ENCODE measurements around the gene PRKAG1. TPM values are rescaled to one million over a fixed set of nuclear protein-coding genes. Genes with fewer than 3 reads are reported as not detected.

PRKAG1 gene
- total RNA-seq, 1 donor from 2014 or later: 47.1 TPM

DNA sequence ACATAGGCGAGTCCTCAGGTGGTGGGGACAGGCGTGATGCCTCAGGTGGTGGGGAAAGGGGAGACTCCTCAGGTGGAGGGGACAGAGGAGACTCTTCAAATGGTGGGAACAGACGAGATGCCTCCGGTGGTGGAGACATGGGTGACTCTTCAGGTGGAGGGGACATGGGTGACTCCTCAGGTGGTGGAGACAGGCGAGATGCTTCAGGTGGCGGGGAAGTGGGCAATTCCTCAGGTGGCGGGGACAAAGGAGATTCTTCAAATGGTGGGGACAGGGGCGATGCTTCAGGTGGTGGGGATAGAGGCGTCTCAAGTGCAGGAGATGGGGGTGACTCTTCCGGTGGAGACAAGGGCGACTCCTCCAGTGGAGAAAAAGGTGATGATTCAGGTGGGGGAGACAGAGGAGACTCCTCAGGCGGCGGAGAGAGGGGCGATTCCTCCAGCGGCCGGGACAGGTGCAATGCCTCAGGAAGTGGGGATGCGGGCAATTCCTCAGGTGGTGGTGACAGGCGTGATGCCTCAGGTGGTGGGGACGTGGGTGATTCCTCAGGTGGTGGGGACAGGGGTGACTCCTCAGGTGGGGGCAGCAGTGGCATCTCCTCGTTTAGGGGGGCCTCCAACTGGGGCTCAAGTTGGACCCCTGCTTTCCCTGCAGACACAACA lies 33.3 kb upstream of the PRKAG1 start:
- FAIRE-seq (no peak), DNase-seq (ENCODE audit: low read depth) (no peak)
- Histone ChIP-seq H3K36me3 (ENCODE audit: insufficient read depth, low read length) (peaks cover 44% of the 10 kb centered on the region), H3K4me1 (ENCODE audit: insufficient read depth, low read length) (peaks cover 31% of the 10 kb centered on the region), H3K4me2 (ENCODE audit: low read length) (no peak overlapping the region), H3K4me3 (ENCODE audit: insufficient read depth, low read depth, low read length) (no peak overlapping the region), H3K27me3 (ENCODE audit: insufficient read depth, low read length) (no peaks in the 10 kb centered on the region), H3K79me2 (ENCODE audit: insufficient read depth, low read length) (peaks cover 87% of the 10 kb centered on the region), H3K9ac (ENCODE audit: low read length) (no peak overlapping the region), H3K27ac (ENCODE audit: low read depth, low read length) (no peak overlapping the region), H2AFZ (ENCODE audit: low read depth, low read length) (no peak overlapping the region), H4K20me1 (ENCODE audit: insufficient read depth, low read length) (peaks cover 94% of the 10 kb centered on the region), H3K9me3 (ENCODE audit: insufficient read depth, low read depth, low read length) (no peaks in the 10 kb centered on the region)
- peak overlapping the region; percentile 26 for H3K27ac Mint-ChIP-seq (ENCODE audit: unreplicated experiment)
- TF ChIP-seq EZH2 (IDR thresholded peaks at IDR 0.05; ENCODE audit: insufficient read depth, low read length) (no peak), CTCF (IDR thresholded peaks at IDR 0.05; ENCODE audit: insufficient read depth, low read depth, low read length) (no peak)
- no peak overlapping the region for H3K4me3 Mint-ChIP-seq (ENCODE audit: unreplicated experiment)
- no peaks in the 10 kb centered on the region for H3K27me3 Mint-ChIP-seq (ENCODE audit: low read depth, unreplicated experiment)
- peaks cover 30% of the 10 kb centered on the region for H3K36me3 Mint-ChIP-seq (ENCODE audit: low read depth, unreplicated experiment)
- peaks cover 42% of the 10 kb centered on the region for H3K4me1 Mint-ChIP-seq (ENCODE audit: low read depth, unreplicated experiment)
- no peaks in the 10 kb centered on the region for H3K9me3 Mint-ChIP-seq (ENCODE audit: unreplicated experiment)

DNA sequence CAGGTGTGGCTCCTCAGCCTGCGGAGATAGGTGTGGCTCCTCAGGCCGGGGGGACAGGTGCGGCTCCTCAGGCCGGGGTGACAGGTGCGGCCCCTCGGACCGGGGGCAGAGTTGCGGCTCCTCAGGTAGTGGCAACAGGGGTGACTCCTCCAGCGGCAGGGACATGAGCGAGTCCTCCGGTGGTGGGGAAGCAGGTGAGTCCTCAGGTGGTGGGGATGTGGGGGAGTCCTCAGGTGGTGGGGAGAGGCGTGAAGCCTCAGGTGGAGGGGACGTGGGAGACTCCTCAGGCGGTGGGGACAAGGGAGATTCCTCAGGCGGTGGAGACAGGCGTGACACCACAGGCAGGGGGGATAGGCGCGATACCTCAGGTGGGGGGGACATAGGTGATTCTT lies 32.8 kb upstream of the PRKAG1 start:
- Histone ChIP-seq H3K4me3 (ENCODE audit: insufficient read depth, low read depth, low read length) (no peak overlapping the region), H3K4me1 (ENCODE audit: insufficient read depth, low read length) (peaks cover 26% of the 10 kb centered on the region), H2AFZ (ENCODE audit: low read depth, low read length) (no peak overlapping the region), H4K20me1 (ENCODE audit: insufficient read depth, low read length) (peaks cover 90% of the 10 kb centered on the region), H3K27ac (ENCODE audit: low read depth, low read length) (no peak overlapping the region), H3K79me2 (ENCODE audit: insufficient read depth, low read length) (peaks cover 82% of the 10 kb centered on the region), H3K36me3 (ENCODE audit: insufficient read depth, low read length) (peaks cover 47% of the 10 kb centered on the region), H3K9me3 (ENCODE audit: insufficient read depth, low read depth, low read length) (no peaks in the 10 kb centered on the region), H3K4me2 (ENCODE audit: low read length) (no peak overlapping the region), H3K27me3 (ENCODE audit: insufficient read depth, low read length) (no peaks in the 10 kb centered on the region), H3K9ac (ENCODE audit: low read length) (no peak overlapping the region)
- Mint-ChIP-seq H3K27me3 (ENCODE audit: low read depth, unreplicated experiment) (no peaks in the 10 kb centered on the region), H3K27ac (ENCODE audit: unreplicated experiment) (no peak overlapping the region), H3K36me3 (ENCODE audit: low read depth, unreplicated experiment) (peaks cover 30% of the 10 kb centered on the region), H3K4me3 (ENCODE audit: unreplicated experiment) (no peak overlapping the region), H3K9me3 (ENCODE audit: unreplicated experiment) (no peaks in the 10 kb centered on the region), H3K4me1 (ENCODE audit: low read depth, unreplicated experiment) (peaks cover 38% of the 10 kb centered on the region)
- DNase-seq (ENCODE audit: low read depth): no peak
- FAIRE-seq: no peak
- TF ChIP-seq EZH2 (IDR thresholded peaks at IDR 0.05; ENCODE audit: insufficient read depth, low read length): no peak
- TF ChIP-seq CTCF (IDR thresholded peaks at IDR 0.05; ENCODE audit: insufficient read depth, low read depth, low read length): no peak

All from astrocyte (in vitro differentiated cells and primary cell).